H9 (cell line): ENCODE data around the gene HOXA4. TPM values are rescaled to one million over a fixed set of nuclear protein-coding genes. Genes with fewer than 3 reads are reported as not detected.

Source experiments
- DNase-seq: peaks from one replicate; pipeline ENCODE4 v3.0.0-alpha.2; 2017
- H2AFZ ChIP-seq: one replicate; pipeline ENCODE4 v1.6.1; 2013; ENCODE audit warnings: mild to moderate bottlenecking, low read length, control low read depth, moderate library complexity
- H2AK5ac ChIP-seq: 2 replicates; pipeline ENCODE4 v1.6.1; 2013; ENCODE audit warnings: low read length, control low read depth, mixed read lengths; ENCODE audit not compliant: insufficient read length
- H2BK120ac ChIP-seq: one replicate; pipeline ENCODE4 v1.6.1; 2013; ENCODE audit warnings: low read depth, mild to moderate bottlenecking, low read length, control low read depth, inconsistent platforms; ENCODE audit not compliant: poor library complexity, severe bottlenecking
- H2BK12ac ChIP-seq: 2 replicates; pipeline ENCODE4 v1.6.1; 2013; ENCODE audit warnings: low read length, control low read depth, mixed read lengths, low read depth; ENCODE audit not compliant: insufficient read length
- H2BK15ac ChIP-seq: 2 replicates; pipeline ENCODE4 v1.6.1; 2013; ENCODE audit warnings: low read depth, low read length, control low read depth
- H2BK20ac ChIP-seq: one replicate; pipeline ENCODE4 v1.6.1; 2013; ENCODE audit warnings: low read depth, mild to moderate bottlenecking, low read length, control low read depth, inconsistent platforms; ENCODE audit not compliant: poor library complexity, severe bottlenecking
- H2BK5ac ChIP-seq: 2 replicates; pipeline ENCODE4 v1.6.1; 2013; ENCODE audit warnings: low read length, control low read depth, mixed read lengths; ENCODE audit not compliant: insufficient read length
- H3K14ac ChIP-seq: 2 replicates; pipeline ENCODE4 v1.6.1; 2013; ENCODE audit warnings: low read length, control low read depth; ENCODE audit not compliant: insufficient read depth
- H3K18ac ChIP-seq: 2 replicates; pipeline ENCODE4 v1.6.1; 2013; ENCODE audit warnings: low read depth, mild to moderate bottlenecking, mixed read lengths, low read length, control low read depth; ENCODE audit not compliant: insufficient read length
- H3K23ac ChIP-seq: 2 replicates; pipeline ENCODE4 v1.6.1; 2013; ENCODE audit warnings: low read length, control low read depth, mixed read lengths, low read depth; ENCODE audit not compliant: insufficient read length
- H3K23me2 ChIP-seq: 2 replicates; pipeline ENCODE4 v1.6.1; 2013; ENCODE audit warnings: low read depth, mild to moderate bottlenecking, mixed read lengths, low read length, control low read depth; ENCODE audit not compliant: insufficient read length, poor library complexity, severe bottlenecking
- H3K27ac ChIP-seq: 2 replicates; pipeline ENCODE4 v1.5.1; 2013; ENCODE audit warnings: low read length, control low read depth, mixed read lengths, low read depth; ENCODE audit not compliant: insufficient read length
- H3K27me3 ChIP-seq: 2 replicates; pipeline ENCODE4 v1.6.1; 2013; ENCODE audit warnings: low read length, control low read depth, inconsistent platforms; ENCODE audit not compliant: insufficient read depth
- H3K4ac ChIP-seq: 2 replicates; pipeline ENCODE4 v1.6.1; 2013; ENCODE audit warnings: low read depth, mild to moderate bottlenecking, control low read depth, inconsistent platforms, low read length, moderate library complexity
- H3K4me1 ChIP-seq: 2 replicates; pipeline ENCODE4 v1.6.1; 2013; ENCODE audit warnings: low read length, control low read depth, inconsistent platforms; ENCODE audit not compliant: insufficient read depth
- H3K4me2 ChIP-seq: 2 replicates; pipeline ENCODE4 v1.6.1; 2013; ENCODE audit warnings: low read length, control low read depth, mixed read lengths; ENCODE audit not compliant: insufficient read length, insufficient read depth
- H3K56ac ChIP-seq: 2 replicates; pipeline ENCODE4 v1.6.1; 2013; ENCODE audit warnings: low read depth, mild to moderate bottlenecking, mixed read lengths, low read length, control low read depth; ENCODE audit not compliant: insufficient read length
- H3K79me1 ChIP-seq: 2 replicates; pipeline ENCODE4 v1.6.1; 2013; ENCODE audit warnings: low read depth, mild to moderate bottlenecking, moderate library complexity, low read length, control low read depth, inconsistent platforms; ENCODE audit not compliant: insufficient read depth, poor library complexity, severe bottlenecking
- H3K79me2 ChIP-seq: 2 replicates; pipeline ENCODE4 v1.6.1; 2013; ENCODE audit warnings: low read length, control low read depth, inconsistent platforms; ENCODE audit not compliant: insufficient read depth
- H3K9ac ChIP-seq: 2 replicates; pipeline ENCODE4 v1.6.1; 2013; ENCODE audit warnings: low read length, control low read depth, mixed read lengths; ENCODE audit not compliant: insufficient read length; ENCODE audit errors: extremely low read depth
- H3K9me3 ChIP-seq: one replicate; pipeline ENCODE4 v1.6.1; 2013; ENCODE audit warnings: low read depth, low read length, inconsistent platforms; ENCODE audit not compliant: control insufficient read depth
- H3T11ph ChIP-seq: one replicate; pipeline ENCODE4 v1.6.1; 2013; ENCODE audit warnings: mild to moderate bottlenecking, low read length, control low read depth, inconsistent platforms
- H4K20me1 ChIP-seq: one replicate; pipeline ENCODE4 v1.6.1; 2013; ENCODE audit not compliant: control insufficient read depth, insufficient read length, insufficient read depth
- H4K5ac ChIP-seq: 2 replicates; pipeline ENCODE4 v1.6.1; 2013; ENCODE audit warnings: low read depth, mild to moderate bottlenecking, mixed read lengths, low read length, control low read depth; ENCODE audit not compliant: insufficient read length
- H4K8ac ChIP-seq: replicated peaks from 2 replicates; pipeline ENCODE4 v1.6.1; 2013; ENCODE audit warnings: low read length, control low read depth, mixed read lengths, low read depth; ENCODE audit not compliant: insufficient read length
- H4K91ac ChIP-seq: 2 replicates; pipeline ENCODE4 v1.6.1; 2013; ENCODE audit warnings: low read depth, mild to moderate bottlenecking, moderate library complexity, mixed read lengths, low read length, control low read depth; ENCODE audit not compliant: insufficient read length
- H3K27ac Mint-ChIP-seq, 3 experiments: 2 replicates in 2 of 3; 3 replicates in 1 of 3; pipeline ENCODE4 v1.8.0; 2020 to 2021; ENCODE audit warnings: mixed read lengths in 3 of 3, mild to moderate bottlenecking in 1 of 3, moderate library complexity in 1 of 3
- H3K27me3 Mint-ChIP-seq: 2 replicates; pipeline ENCODE4 v1.8.0; 2021; ENCODE audit warnings: low read depth, mild to moderate bottlenecking, moderate library complexity, mixed read lengths
- H3K36me3 Mint-ChIP-seq, 3 experiments: 2 replicates in 2 of 3; 3 replicates in 1 of 3; pipeline ENCODE4 v1.8.0; 2020 to 2021; ENCODE audit warnings: low read depth in 3 of 3, mixed read lengths in 3 of 3; ENCODE audit not compliant: insufficient read depth in 1 of 3
- H3K4me1 Mint-ChIP-seq, 2 experiments: 2 replicates each; pipeline ENCODE4 v1.8.0; 2020; ENCODE audit warnings: mixed read lengths in 2 of 2
- H3K4me3 Mint-ChIP-seq, 2 experiments: 2 replicates in 1 of 2; 3 replicates in 1 of 2; pipeline ENCODE4 v1.8.0; 2020 to 2021; ENCODE audit warnings: mild to moderate bottlenecking in 2 of 2, mixed read lengths in 2 of 2, moderate library complexity in 1 of 2
- H3K9me3 Mint-ChIP-seq, 2 experiments: 2 replicates in 1 of 2; 3 replicates in 1 of 2; pipeline ENCODE4 v1.8.0; 2020; ENCODE audit warnings: mild to moderate bottlenecking in 2 of 2, mixed read lengths in 2 of 2, moderate library complexity in 1 of 2
- CTCF ChIP-seq: fragments of 200-600 bp; sonication (generic); conservative IDR thresholded peaks from 3 replicates; pipeline ENCODE4 v1.8.0; 2021; ENCODE audit warnings: antibody characterized with exemption, mild to moderate bottlenecking
- WGBS: extraction: QIAGEN DNeasy Blood & Tissue Kit; methylation state at CpG from one replicate; pipeline ENCODE4 v1.1.7; 2013; ENCODE audit warnings: missing lambda C conversion rate, low lambda C conversion rate, mixed read lengths; ENCODE audit not compliant: insufficient read length; ENCODE audit errors: extremely low coverage; 5-methylcytosine and 5-hydroxymethylcytosine counted together
- total RNA-seq: library from RNA; stranded (reverse); gene quantifications from 2 replicates; pipeline ENCODE4 v1.2.1, GENCODE V29; 2021

The HOXA4 gene
- total RNA-seq, 1 experiment from 2014 or later, result not detected

GRCh38 chr7:27128034-27128433 lies 2.5 kb downstream of the HOXA4 start:
- no peak overlapping the region for H3K27ac ChIP-seq
- H3K79me2 ChIP-seq, result no peaks in the 10 kb centered on the region
- H3K18ac ChIP-seq, result no peak overlapping the region
- no peaks in the 10 kb centered on the region for H3K23me2 ChIP-seq
- H4K8ac ChIP-seq, result no peak overlapping the region
- H2BK120ac ChIP-seq, result no peak overlapping the region
- no peak overlapping the region for H2AFZ ChIP-seq
- H3K56ac ChIP-seq, result no peak overlapping the region
- H4K5ac ChIP-seq, result no peak overlapping the region
- no peak overlapping the region for H2AK5ac ChIP-seq
- no peak overlapping the region for H2BK20ac ChIP-seq
- no peak for TF ChIP-seq CTCF
- no peaks in the 10 kb centered on the region for H3K9me3 ChIP-seq
- peaks cover 95% of the 10 kb centered on the region for H3K27me3 ChIP-seq
- H4K20me1 ChIP-seq, result peaks cover 2% of the 10 kb centered on the region
- peaks cover 97% of the 10 kb centered on the region for H3K27me3 Mint-ChIP-seq
- no peak for DNase-seq
- no peak overlapping the region for H2BK5ac ChIP-seq
- H3K4me1 Mint-ChIP-seq, result peaks cover 0 to 10% of the 10 kb centered on the region in 2 experiments; a peak in 1 of 4 replicates
- no peak overlapping the region for H3K9ac ChIP-seq
- no peak overlapping the region for H3K4ac ChIP-seq
- no peak overlapping the region for H4K91ac ChIP-seq
- no peak overlapping the region for H3K14ac ChIP-seq
- H3K79me1 ChIP-seq, result no peaks in the 10 kb centered on the region
- no peaks in the 10 kb centered on the region for H3K4me1 ChIP-seq
- no CpG with 5 or more reads among the region's 2 CpGs for WGBS
- H3T11ph ChIP-seq, result no peak overlapping the region
- H2BK12ac ChIP-seq, result no peak overlapping the region
- H3K9me3 Mint-ChIP-seq, result peaks cover 8 to 9% of the 10 kb centered on the region in 2 experiments; a peak in 4 of 5 replicates
- H3K23ac ChIP-seq, result no peak overlapping the region
- no peak overlapping the region for H3K4me3 Mint-ChIP-seq
- no peak overlapping the region for H2BK15ac ChIP-seq
- H3K4me2 ChIP-seq, result no peak overlapping the region
- H3K36me3 Mint-ChIP-seq, result no peaks in the 10 kb centered on the region; a peak in 1 of 7 replicates
- H3K27ac Mint-ChIP-seq, result no peak overlapping the region
